SU-DHL-6 (cell line): ENCODE data around the gene TCF7L1.

Experiments used
- H2AFZ ChIP-seq: fragments of 200-600 bp; sonication (generic); 2 replicates; pipeline ENCODE4 v1.6.1; 2014; ENCODE audit warnings: low read depth, mild to moderate bottlenecking, moderate library complexity, mixed read lengths, antibody characterized with exemption, low read length; ENCODE audit not compliant: severe bottlenecking
- H3F3A ChIP-seq: fragments of 200-600 bp; shearing (Covaris generic); 2 replicates; pipeline ENCODE4 v1.6.0; 2016; ENCODE audit warnings: antibody characterized with exemption, mild to moderate bottlenecking; ENCODE audit not compliant: insufficient read depth
- H3K27ac ChIP-seq: fragments of 200-600 bp; sonication (generic); 2 replicates; pipeline ENCODE4 v1.5.1; 2016; ENCODE audit warnings: low read depth, mild to moderate bottlenecking, low read length, moderate library complexity, mixed read lengths
- H3K27me3 ChIP-seq: fragments of 200-600 bp; sonication (generic), shearing (Covaris generic); 2 replicates; pipeline ENCODE4 v1.6.0; 2014; ENCODE audit warnings: mild to moderate bottlenecking, low read length
- H3K36me3 ChIP-seq: fragments of 200-600 bp; sonication (generic); 2 replicates; pipeline ENCODE4 v1.6.1; 2014; ENCODE audit warnings: mild to moderate bottlenecking, low read length, mixed read lengths
- H3K4me2 ChIP-seq: fragments of 300-600, 200-600 bp; shearing (Covaris generic), sonication (generic); 2 replicates; pipeline ENCODE4 v1.6.0; 2014; ENCODE audit warnings: low read length, low read depth, mild to moderate bottlenecking; ENCODE audit not compliant: poor library complexity, severe bottlenecking
- H3K4me3 ChIP-seq: fragments of 200-600 bp; sonication (generic); 2 replicates; pipeline ENCODE4 v1.5.1; 2014; ENCODE audit warnings: antibody characterized with exemption, low read length, mild to moderate bottlenecking, mixed read lengths; ENCODE audit not compliant: insufficient read depth, poor library complexity, severe bottlenecking
- H3K79me2 ChIP-seq: fragments of 200-600 bp; sonication (generic); 2 replicates; pipeline ENCODE4 v1.6.1; 2014; ENCODE audit warnings: mild to moderate bottlenecking, low read length, moderate library complexity; ENCODE audit not compliant: insufficient read depth
- H3K9ac ChIP-seq: fragments of 200-600 bp; sonication (generic); 2 replicates; pipeline ENCODE4 v1.7.0; 2014; ENCODE audit warnings: mild to moderate bottlenecking, low read length
- H3K9me2 ChIP-seq: fragments of 200-600 bp; sonication (generic); replicated peaks from 2 replicates; pipeline ENCODE4 v1.6.1; 2014; ENCODE audit warnings: low read length; ENCODE audit not compliant: insufficient read depth
- H3K9me3 ChIP-seq: fragments of 200-600 bp; sonication (generic); 2 replicates; pipeline ENCODE4 v1.6.1; 2014; ENCODE audit warnings: low read length, mixed read lengths; ENCODE audit not compliant: insufficient read depth
- H4K20me1 ChIP-seq: fragments of 200-600 bp; sonication (generic); 2 replicates; pipeline ENCODE4 v1.6.1; 2014; ENCODE audit warnings: low read depth, mild to moderate bottlenecking, antibody characterized with exemption, low read length, moderate library complexity, mixed read lengths
- CTCF ChIP-seq: fragments of 200-600 bp; sonication (generic); IDR thresholded peaks from one replicate; pipeline ENCODE4 v1.5.1; 2017; ENCODE audit warnings: antibody characterized with exemption, mild to moderate bottlenecking, low read length, moderate library complexity; ENCODE audit not compliant: insufficient read depth, poor library complexity, severe bottlenecking
- EZH2phosphoT487 ChIP-seq: fragments of 200-600 bp; sonication (generic), shearing (Covaris generic); conservative IDR thresholded peaks from 2 replicates; pipeline ENCODE4 v1.6.1; 2018; ENCODE audit warnings: mild to moderate bottlenecking, antibody characterized with exemption, low read length, moderate library complexity, mixed read lengths

The TCF7L1 gene

GRCh38 chr2:85242321-85242720, 109.1 kb downstream of the TCF7L1 start:
- Histone ChIP-seq H3K4me3 (no peak overlapping the region), H3K27ac (no peak overlapping the region), H3K36me3 (no peaks in the 10 kb centered on the region), H3K9me2 (no peaks in the 10 kb centered on the region), H3K4me2 (no peak overlapping the region), H3K9ac (no peak overlapping the region), H4K20me1 (no peaks in the 10 kb centered on the region), H3K79me2 (no peaks in the 10 kb centered on the region), H3K27me3 (no peaks in the 10 kb centered on the region), H3K9me3 (no peaks in the 10 kb centered on the region), H2AFZ (no peak overlapping the region), H3F3A (no peaks in the 10 kb centered on the region)
- TF ChIP-seq CTCF: no peak
- no peak for TF ChIP-seq EZH2phosphoT487

- Histone ChIP-seq H3K79me2 (no peaks in the 10 kb centered on the region), H3K9me3 (no peaks in the 10 kb centered on the region), H3K27me3 (no peaks in the 10 kb centered on the region), H3K36me3 (no peaks in the 10 kb centered on the region), H2AFZ (no peak overlapping the region), H3F3A (no peaks in the 10 kb centered on the region), H4K20me1 (no peaks in the 10 kb centered on the region), H3K9me2 (no peaks in the 10 kb centered on the region), H3K4me2 (no peak overlapping the region), H3K4me3 (no peak overlapping the region), H3K9ac (no peak overlapping the region), H3K27ac (no peak overlapping the region)
- TF ChIP-seq EZH2phosphoT487 (no peak), CTCF (peak; percentile 42)
Observed at GRCh38 chr2:85243101-85244072, 110.2 kb downstream of the TCF7L1 start.

- H3K9me2 ChIP-seq: no peaks in the 10 kb centered on the region
- H3K9ac ChIP-seq: no peak overlapping the region
- H3K27ac ChIP-seq: no peak overlapping the region
- H3K79me2 ChIP-seq: no peaks in the 10 kb centered on the region
- no peaks in the 10 kb centered on the region for H4K20me1 ChIP-seq
- no peaks in the 10 kb centered on the region for H3K9me3 ChIP-seq
- H3F3A ChIP-seq: no peaks in the 10 kb centered on the region
- no peaks in the 10 kb centered on the region for H3K27me3 ChIP-seq
- TF ChIP-seq CTCF: no peak
- TF ChIP-seq EZH2phosphoT487: no peak
- H2AFZ ChIP-seq: no peak overlapping the region
- no peaks in the 10 kb centered on the region for H3K36me3 ChIP-seq
- H3K4me3 ChIP-seq: no peak overlapping the region
- no peak overlapping the region for H3K4me2 ChIP-seq
Observed at GRCh38 chr2:85244828-85245227, 111.6 kb downstream of the TCF7L1 start.
